HCT116 (cell line): ENCODE data around the gene ELAVL1. TPM values are rescaled to one million over a fixed set of nuclear protein-coding genes. Genes with fewer than 3 reads are reported as not detected.
A peak's percentile ranks its signal among the peaks of the same experiment; 100 is the strongest.

Experiments
- ATAC-seq: fragments of 200-7000 bp; cut with Tn5 transposase; 2 replicates; pipeline ENCODE4 v1.9.1; 2020; ENCODE audit warnings: mild to moderate bottlenecking, moderate library complexity
- BruUV-seq: library from RNA; stranded (reverse); fragments of 400-500 nt; replicated peaks from 2 replicates; lab custom pipeline; 2021; lab: Mats Ljungman, UMichigan
- CTCF ChIA-PET: fragments of 300-600 bp; sonication (Branson Sonifier 250); formaldehyde crosslinking; loops from one replicate; lab custom pipeline; 2021; ENCODE audit warnings: antibody characterized with exemption; lab: Charles Lee
- POLR2A ChIA-PET: fragments of 300-600, 350-600 bp; sonication (Branson Sonifier 250); formaldehyde crosslinking; loops from one replicate; lab custom pipeline; 2021; ENCODE audit warnings: antibody characterized with exemption; lab: Charles Lee
- RAD21 ChIA-PET, 2 experiments: fragments of 300-600 bp; sonication (Branson Sonifier 250); formaldehyde crosslinking; loops; one replicate each; lab custom pipeline; 2023; ENCODE audit warnings: low total read pairs in 2 of 2; ENCODE audit not compliant: uncharacterized antibody in 2 of 2, unreplicated experiment in 2 of 2, low non-redundant PET in 1 of 2; lab: Charles Lee
- DNase-seq: peaks from one replicate; pipeline ENCODE4 v3.0.0-alpha.2; 2010; ENCODE audit warnings: low read depth, low spot score
- H2AFZ ChIP-seq: fragments of 200-600 bp; shearing (Covaris generic), sonication (generic); 2 replicates; pipeline ENCODE4 v1.6.1; 2017; ENCODE audit warnings: low read depth, mixed run types, mixed read lengths, antibody characterized with exemption, low read length; ENCODE audit not compliant: poor library complexity, severe bottlenecking
- H3K27ac ChIP-seq: 2 replicates; pipeline ENCODE4 v1.5.1; 2012; ENCODE audit warnings: low read depth, low read length
- H3K27me3 ChIP-seq: fragments of 200-600 bp; sonication (generic); 2 replicates; pipeline ENCODE4 v1.6.1; 2016; ENCODE audit warnings: mixed run types, low read length, mixed read lengths; ENCODE audit not compliant: insufficient read depth
- H3K36me3 ChIP-seq, 2 experiments: fragments of 200-500 bp in 1 of 2; fragments of 200-600 bp in 1 of 2; sonication (Bioruptor generic) in 1 of 2; sonication (generic) in 1 of 2; 2 replicates each; pipeline versions ENCODE4 v1.5.1 to v1.6.1; 2014 to 2016; ENCODE audit warnings: low read length in 2 of 2, inconsistent platforms in 1 of 2, mixed read lengths in 1 of 2, mixed run types in 1 of 2; ENCODE audit not compliant: insufficient read depth in 2 of 2, control insufficient read depth in 1 of 2
- H3K4me1 ChIP-seq, 2 experiments: fragments of 200-600 bp in 1 of 2; sonication (generic) in 1 of 2; 2 replicates each; pipeline versions ENCODE4 v1.5.1 to v1.6.1; 2012 to 2017; ENCODE audit warnings: low read length in 2 of 2, inconsistent platforms in 1 of 2, mild to moderate bottlenecking in 1 of 2, mixed read lengths in 1 of 2, mixed run types in 1 of 2, moderate library complexity in 1 of 2; ENCODE audit not compliant: insufficient read depth in 2 of 2, control insufficient read depth in 1 of 2
- H3K4me2 ChIP-seq: fragments of 200-600 bp; sonication (generic); 2 replicates; pipeline ENCODE4 v1.6.1; 2017; ENCODE audit warnings: mixed run types, low read length, mixed read lengths
- H3K4me3 ChIP-seq, 2 experiments: fragments of 200-600 bp in 1 of 2; sonication (generic) in 1 of 2; replicated peaks in 1 of 2; 2 replicates each; pipeline ENCODE4 v1.5.1; 2011 to 2016; ENCODE audit warnings: low read length in 2 of 2, control low read depth in 1 of 2, low read depth in 1 of 2, mild to moderate bottlenecking in 1 of 2, mixed read lengths in 1 of 2, mixed run types in 1 of 2
- H3K79me2 ChIP-seq: fragments of 200-600 bp; sonication (generic); 2 replicates; pipeline ENCODE4 v1.6.1; 2017; ENCODE audit warnings: mild to moderate bottlenecking, mixed run types, low read length, moderate library complexity, mixed read lengths; ENCODE audit not compliant: insufficient read depth
- H3K9ac ChIP-seq: fragments of 200-600 bp; sonication (generic); 2 replicates; pipeline ENCODE4 v1.6.1; 2016; ENCODE audit warnings: low read length, mixed read lengths
- H3K9me2 ChIP-seq: fragments of 200-600 bp; sonication (generic), shearing (Covaris generic); 2 replicates; pipeline ENCODE4 v1.6.1; 2017; ENCODE audit warnings: mixed run types, mild to moderate bottlenecking, moderate library complexity; ENCODE audit not compliant: insufficient read depth
- H3K9me3 ChIP-seq, 2 experiments: fragments of 200-500 bp in 1 of 2; fragments of 200-600 bp in 1 of 2; sonication (Bioruptor generic) in 1 of 2; sonication (generic) in 1 of 2; 2 replicates each; pipeline ENCODE4 v1.6.1; 2014 to 2017; ENCODE audit warnings: low read length in 2 of 2, mixed read lengths in 2 of 2, inconsistent platforms in 1 of 2, low read depth in 1 of 2, mild to moderate bottlenecking in 1 of 2, mixed run types in 1 of 2, moderate library complexity in 1 of 2; ENCODE audit not compliant: control insufficient read depth in 1 of 2, insufficient read depth in 1 of 2
- H4K20me1 ChIP-seq: fragments of 200-600 bp; sonication (generic), shearing (Covaris generic); 2 replicates; pipeline ENCODE4 v1.6.1; 2017; ENCODE audit warnings: mixed run types, mild to moderate bottlenecking, moderate library complexity; ENCODE audit not compliant: insufficient read depth
- CTCF ChIP-seq, 3 experiments: fragments of 200-600 bp in 1 of 3; sonication (generic) in 1 of 3; IDR thresholded peaks in 2 of 3; conservative IDR thresholded peaks in 1 of 3; 2 replicates each; pipeline ENCODE4 v1.5.1; 2012 to 2017; ENCODE audit warnings: low read depth in 2 of 3, low read length in 2 of 3, antibody characterized with exemption in 1 of 3, borderline replicate concordance in 1 of 3, control low read depth in 1 of 3, mild to moderate bottlenecking in 1 of 3, mixed read lengths in 1 of 3, mixed run types in 1 of 3, moderate library complexity in 1 of 3; ENCODE audit not compliant: insufficient read depth in 1 of 3
- EGR1 ChIP-seq: IDR thresholded peaks from 2 replicates; pipeline ENCODE4 v1.6.1; 2012; ENCODE audit warnings: low read depth
- RAD21 ChIP-seq: IDR thresholded peaks from 2 replicates; pipeline ENCODE4 v1.6.1; 2012; ENCODE audit warnings: low read depth, mild to moderate bottlenecking
- YY1 ChIP-seq: IDR thresholded peaks from 2 replicates; pipeline ENCODE4 v1.6.1; 2011; ENCODE audit warnings: low read length, low read depth, moderate library complexity, mild to moderate bottlenecking; ENCODE audit not compliant: insufficient replicate concordance; ENCODE audit errors: extremely low read depth
- intact Hi-C: fragments of 100-400 bp; cut with micrococcal nuclease; formaldehyde crosslinking; loops from 2 replicates; pipeline ENCODE4 v1.10.0; 2022
- total RNA-seq: library from RNA; stranded (reverse); gene quantifications from one replicate; pipeline ENCODE4 v1.2.1, GENCODE V29; 2021; ENCODE audit not compliant: unreplicated experiment
- TF ChIP-seq, protein P1 (sequence below): IDR thresholded peaks from 2 replicates; pipeline ENCODE4 v1.6.1; 2012; ENCODE audit warnings: low read depth

The ELAVL1 gene
- total RNA-seq, 1 experiment from 2014 or later: 134 TPM

DNA sequence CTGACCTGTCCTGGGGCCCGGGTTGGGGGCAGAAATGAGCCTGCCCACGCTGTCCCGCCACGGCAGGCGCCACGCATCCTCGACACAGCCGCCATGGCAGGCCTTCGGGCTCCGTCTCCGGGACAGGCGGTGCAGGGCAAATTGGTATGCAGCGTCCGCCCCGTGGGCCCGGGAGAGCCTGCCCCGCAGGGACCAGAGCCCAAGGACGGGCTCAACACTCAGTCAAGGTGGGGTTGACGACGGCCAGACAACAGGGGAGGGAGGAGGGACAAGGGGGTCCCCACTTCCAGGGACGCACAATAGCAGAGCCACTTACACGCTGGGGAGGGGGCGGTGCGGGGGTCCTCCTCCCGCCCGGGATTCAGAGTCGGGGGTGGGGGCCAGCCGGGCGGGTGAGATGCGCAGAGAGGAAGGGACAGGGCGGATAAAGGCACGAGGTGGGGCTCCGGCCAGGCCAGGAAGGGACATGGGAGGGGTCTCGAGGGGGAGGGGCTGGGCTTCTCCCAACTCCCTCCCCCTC, 80.7 kb downstream of the ELAVL1 start:
- H3K27ac ChIP-seq: peak overlapping the region; percentile 71; the same call in 1 of the 2 replicates
- BruUV-seq: no TSS peak
- no peaks in the 10 kb centered on the region for H3K9me2 ChIP-seq
- H4K20me1 ChIP-seq: no peaks in the 10 kb centered on the region
- CTCF ChIA-PET: no interaction called here
- H3K4me1 ChIP-seq: peaks cover 24 to 53% of the 10 kb centered on the region in 2 experiments
- peak overlapping the region; percentile 69 for H3K4me2 ChIP-seq
- peaks cover 0 to 12% of the 10 kb centered on the region in 2 experiments; a peak in 3 of 4 replicates for H3K36me3 ChIP-seq
- no peaks in the 10 kb centered on the region; the same call in 1 of the 2 replicates for H3K79me2 ChIP-seq
- H3K4me3 ChIP-seq: peak overlapping the region in 1 of 2 experiments; percentile 50; a peak in 3 of 4 replicates
- no peaks in the 10 kb centered on the region for H3K9me3 ChIP-seq
- ATAC-seq (no peak), DNase-seq (no peak)
- TF ChIP-seq CTCF (IDR thresholded peaks at IDR 0.05 in 2 of 3, conservative IDR thresholded peaks at IDR 0.05 in 1 of 3; ENCODE audit: borderline replicate concordance in 1 of 3, insufficient read depth in 1 of 3, low read depth in 2 of 3, low read length in 2 of 3) (no peak), YY1 (no peak), RAD21 (no peak), EGR1 (no peak)
- TF ChIP-seq, protein P1, sequence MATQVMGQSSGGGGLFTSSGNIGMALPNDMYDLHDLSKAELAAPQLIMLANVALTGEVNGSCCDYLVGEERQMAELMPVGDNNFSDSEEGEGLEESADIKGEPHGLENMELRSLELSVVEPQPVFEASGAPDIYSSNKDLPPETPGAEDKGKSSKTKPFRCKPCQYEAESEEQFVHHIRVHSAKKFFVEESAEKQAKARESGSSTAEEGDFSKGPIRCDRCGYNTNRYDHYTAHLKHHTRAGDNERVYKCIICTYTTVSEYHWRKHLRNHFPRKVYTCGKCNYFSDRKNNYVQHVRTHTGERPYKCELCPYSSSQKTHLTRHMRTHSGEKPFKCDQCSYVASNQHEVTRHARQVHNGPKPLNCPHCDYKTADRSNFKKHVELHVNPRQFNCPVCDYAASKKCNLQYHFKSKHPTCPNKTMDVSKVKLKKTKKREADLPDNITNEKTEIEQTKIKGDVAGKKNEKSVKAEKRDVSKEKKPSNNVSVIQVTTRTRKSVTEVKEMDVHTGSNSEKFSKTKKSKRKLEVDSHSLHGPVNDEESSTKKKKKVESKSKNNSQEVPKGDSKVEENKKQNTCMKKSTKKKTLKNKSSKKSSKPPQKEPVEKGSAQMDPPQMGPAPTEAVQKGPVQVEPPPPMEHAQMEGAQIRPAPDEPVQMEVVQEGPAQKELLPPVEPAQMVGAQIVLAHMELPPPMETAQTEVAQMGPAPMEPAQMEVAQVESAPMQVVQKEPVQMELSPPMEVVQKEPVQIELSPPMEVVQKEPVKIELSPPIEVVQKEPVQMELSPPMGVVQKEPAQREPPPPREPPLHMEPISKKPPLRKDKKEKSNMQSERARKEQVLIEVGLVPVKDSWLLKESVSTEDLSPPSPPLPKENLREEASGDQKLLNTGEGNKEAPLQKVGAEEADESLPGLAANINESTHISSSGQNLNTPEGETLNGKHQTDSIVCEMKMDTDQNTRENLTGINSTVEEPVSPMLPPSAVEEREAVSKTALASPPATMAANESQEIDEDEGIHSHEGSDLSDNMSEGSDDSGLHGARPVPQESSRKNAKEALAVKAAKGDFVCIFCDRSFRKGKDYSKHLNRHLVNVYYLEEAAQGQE: no peak
- no peak overlapping the region for H2AFZ ChIP-seq
- H3K9ac ChIP-seq: peak overlapping the region; percentile 56; the same call in 1 of the 2 replicates
- RAD21 ChIA-PET: no interaction called here
- POLR2A ChIA-PET: no interaction called here
- no peaks in the 10 kb centered on the region for H3K27me3 ChIP-seq
- intact Hi-C loops: loop anchor here (5.0 kb wide), 1 partner anchor 72 kb away; no protein-coding TSS in a partner anchor
